CD4-positive, alpha-beta T cell treated with Interferon alpha-2 for 1 hour (primary cell): ENCODE measurements around the gene ARPP21.

Experiments used
- DNase-seq, 2 donors: peaks; one replicate each; pipeline ENCODE4 v3.0.0-alpha.2; 2020 to 2022

Gene ARPP21

DNA sequence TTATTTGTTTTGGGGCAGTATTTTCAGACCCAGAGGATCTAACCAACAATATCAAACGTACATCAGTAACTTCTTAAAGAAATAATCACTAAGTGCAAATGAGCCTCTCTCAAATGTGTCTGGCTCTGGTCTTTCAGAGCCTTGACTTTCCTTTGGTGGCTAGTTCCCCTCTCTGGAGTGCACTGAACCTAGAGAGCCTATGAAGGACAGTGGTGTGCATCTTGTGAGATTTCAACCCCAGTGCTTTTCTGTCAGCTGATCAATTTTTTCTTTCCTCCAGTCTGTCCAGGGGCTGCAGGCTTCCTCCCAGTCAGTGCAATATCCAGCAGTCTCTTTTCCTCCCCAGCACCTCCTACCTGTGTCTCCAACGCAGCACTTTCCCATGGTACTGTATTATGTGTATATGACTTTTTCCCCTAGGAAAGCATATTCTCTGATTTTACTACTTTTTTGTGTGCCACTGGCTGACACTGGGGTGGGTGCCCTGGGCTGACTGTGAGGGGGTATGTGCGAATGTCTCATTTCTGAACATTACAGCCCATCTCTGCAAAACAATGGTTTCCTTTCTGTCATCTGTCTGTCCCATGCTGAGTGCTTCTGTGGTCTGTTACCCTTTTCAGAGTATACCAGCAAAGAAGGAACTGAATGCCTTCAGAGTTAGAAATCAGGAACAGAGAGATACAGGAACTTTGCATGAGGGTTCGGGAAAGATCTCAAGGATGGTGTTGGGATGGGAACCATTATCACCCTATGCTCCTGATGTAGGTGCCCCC is 98.8 kb downstream of the ARPP21 start:
- DNase-seq = no peak

DNA sequence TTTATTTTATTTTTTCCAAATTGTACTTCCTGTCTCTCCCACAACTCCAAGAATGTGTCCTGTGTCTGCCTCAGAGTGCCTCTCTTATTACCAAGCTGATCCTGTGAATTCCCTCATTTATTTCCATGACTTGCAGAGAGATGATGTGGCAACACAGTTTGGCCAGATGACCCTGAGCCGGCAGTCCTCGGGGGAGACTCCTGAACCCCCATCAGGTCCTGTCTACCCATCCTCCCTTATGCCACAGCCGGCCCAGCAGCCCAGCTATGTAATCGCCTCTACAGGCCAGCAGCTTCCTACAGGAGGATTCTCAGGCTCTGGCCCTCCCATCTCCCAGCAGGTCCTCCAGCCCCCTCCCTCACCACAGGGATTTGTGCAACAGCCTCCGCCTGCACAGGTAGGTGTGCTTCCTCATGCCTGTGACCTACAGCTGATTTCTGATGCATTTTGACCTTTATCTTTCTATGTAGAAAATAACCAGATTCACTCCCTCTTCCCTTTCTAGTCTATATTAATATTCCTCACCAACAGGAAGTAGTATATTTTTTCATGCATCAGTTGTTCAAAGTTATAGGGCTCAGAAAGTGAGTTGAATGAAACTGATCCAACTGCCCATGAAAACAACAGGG is 100.0 kb downstream of the ARPP21 start:
- no peak for DNase-seq

DNA sequence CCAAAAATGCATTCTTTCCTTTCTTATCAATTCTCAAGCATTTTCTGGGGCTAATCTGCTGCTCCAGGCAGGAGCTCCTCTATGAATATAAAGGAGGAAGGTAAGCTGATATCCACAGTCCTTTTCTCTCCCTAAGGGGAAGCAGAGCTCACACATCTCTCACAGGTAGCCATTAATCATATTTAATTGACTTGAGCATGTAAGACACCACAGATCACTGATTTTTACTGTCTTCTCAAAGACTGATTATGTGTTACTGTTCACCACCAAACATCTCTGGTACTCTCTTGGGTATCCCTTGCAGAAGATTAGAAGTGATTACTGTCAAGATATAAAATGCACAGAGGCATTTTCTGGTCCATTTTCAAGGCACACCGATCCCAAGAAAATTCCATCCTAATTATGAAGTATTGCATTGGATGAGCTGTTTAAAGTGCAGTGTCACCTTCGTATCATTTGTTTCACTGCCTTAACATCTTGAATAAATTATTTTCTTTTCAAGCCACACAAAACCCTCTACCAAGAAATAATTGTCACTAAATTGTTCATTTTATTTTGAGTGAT is 100.7 kb downstream of the ARPP21 start:
- no peak for DNase-seq

DNA sequence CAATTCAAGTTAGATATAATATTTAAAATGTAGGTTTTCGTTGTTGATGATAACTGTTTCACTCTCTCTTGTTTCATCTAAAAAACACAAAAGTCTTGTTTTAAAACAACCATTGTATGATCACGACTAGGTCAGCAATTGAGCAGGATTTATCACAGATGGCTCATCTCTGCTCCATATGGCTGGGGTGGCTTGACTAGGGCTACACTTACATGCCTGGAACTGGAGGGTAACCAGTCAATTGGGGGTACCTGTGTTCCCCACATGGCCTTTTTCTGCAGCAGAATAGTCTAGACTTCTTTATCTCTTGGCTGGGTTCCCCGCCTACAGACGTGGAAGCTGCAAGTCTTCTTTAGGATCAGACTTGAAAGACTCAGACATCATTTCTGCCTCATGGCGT is 103.9 kb downstream of the ARPP21 start:
- DNase-seq = no peak

DNA sequence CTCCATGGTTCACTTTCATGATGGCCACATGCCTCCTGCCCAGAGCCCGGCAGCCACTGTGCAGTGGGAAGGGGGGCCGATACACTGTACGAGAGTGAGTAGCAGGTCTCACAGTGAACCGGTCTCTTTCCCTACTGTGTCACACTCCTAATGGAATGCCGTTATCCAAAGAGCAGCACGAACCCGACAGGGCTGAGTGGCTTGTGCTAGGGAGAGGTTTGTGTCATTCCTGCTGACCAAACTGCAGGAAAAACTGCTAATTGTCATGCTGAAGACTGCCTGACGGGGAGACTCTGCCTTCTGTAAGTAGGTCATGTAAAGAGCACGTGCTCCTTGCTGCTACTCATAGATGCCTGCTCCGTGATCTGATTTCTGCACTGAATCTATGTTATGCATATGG is 105.1 kb downstream of the ARPP21 start:
- DNase-seq = no peak

DNA sequence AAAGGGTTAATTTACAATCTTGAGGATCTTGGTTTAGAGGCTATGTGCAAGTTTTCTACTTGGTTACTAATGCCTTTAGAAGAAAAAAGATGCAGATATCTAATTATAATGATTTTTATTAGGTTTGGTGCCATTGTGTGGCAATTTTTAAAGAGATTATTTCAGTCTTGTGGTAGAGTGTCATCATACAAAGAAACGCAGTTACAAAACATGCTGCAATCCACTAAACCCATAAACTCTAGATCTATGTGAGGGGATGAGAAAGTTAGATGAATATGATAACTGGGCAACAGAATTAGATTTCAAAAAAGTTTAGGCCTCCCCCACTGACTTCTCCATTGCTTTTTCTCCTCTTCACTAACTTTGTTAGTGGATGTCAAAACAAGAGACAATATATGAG is 106.0 kb downstream of the ARPP21 start:
- DNase-seq = no peak

DNA sequence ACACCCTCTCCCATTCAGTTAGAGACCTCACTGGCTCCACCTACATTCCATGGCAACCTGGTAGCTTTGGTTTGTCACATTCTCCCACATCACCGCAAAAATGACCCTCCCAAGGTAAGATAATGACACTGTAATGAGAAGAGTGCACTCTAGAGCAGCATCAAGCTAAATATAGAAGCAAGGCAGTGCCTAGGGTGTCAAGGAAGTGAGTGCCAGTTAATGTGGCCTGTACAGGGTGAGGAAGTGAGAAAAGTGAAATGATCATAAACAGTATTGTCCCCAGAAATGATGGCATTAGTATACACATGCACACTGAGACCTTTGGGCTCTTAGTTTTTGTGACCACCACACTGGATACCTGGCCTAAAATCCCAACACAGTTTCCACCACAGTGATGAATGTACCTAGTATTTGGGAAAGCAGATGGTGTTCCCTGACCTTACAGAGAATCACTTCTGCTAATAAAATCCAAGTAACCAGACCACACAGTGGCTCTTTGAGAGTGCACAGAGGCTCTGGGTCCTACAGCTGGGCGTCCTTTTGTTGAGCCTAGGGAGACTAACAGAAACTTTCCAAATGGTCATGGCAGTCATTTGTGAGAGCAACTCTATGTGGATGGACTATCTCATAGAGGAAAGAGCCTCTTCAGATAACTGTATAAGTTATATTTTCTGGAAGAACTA is 106.6 kb downstream of the ARPP21 start:
- no peak for DNase-seq

DNA sequence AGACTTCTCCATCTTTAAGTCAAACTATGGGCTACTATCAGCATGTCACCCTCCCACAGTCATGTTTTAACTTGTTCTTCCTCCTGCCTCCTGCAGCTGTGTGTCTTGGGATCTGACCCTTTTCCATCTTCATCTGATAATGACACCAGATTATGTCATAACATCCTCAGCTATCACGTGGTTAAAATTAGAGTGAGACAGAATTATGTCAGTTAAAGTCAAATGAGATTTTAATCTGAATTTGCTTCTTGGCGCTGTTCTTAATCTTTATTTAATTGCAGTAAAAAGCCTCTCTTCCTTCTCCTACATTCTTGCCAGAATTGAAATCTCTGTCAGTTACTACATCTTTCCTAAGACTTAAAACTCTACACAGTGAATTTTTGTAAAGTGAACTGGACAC is 107.2 kb downstream of the ARPP21 start:
- no peak for DNase-seq

DNA sequence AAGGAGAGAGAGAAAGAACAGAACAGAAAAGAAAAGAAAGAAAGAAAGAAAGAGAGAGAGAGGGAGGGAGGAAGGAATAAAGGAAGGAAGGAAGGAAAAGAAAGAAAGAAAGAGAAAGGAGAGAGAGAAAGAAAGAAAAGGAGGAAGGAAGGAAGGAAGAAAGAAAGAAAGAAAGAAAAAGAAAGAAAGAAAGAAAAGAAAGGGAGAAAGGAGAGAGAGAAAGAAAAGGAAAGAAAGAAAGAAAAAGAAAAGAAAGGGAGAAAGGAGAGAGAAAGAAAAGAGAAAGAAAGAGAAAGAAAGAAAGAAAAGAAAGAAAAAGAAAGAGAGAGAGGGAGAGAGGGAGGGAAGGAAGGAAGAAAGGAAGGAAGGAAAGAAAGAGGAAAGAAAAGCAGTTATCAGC is 108.8 kb downstream of the ARPP21 start:
- DNase-seq = no peak

DNA sequence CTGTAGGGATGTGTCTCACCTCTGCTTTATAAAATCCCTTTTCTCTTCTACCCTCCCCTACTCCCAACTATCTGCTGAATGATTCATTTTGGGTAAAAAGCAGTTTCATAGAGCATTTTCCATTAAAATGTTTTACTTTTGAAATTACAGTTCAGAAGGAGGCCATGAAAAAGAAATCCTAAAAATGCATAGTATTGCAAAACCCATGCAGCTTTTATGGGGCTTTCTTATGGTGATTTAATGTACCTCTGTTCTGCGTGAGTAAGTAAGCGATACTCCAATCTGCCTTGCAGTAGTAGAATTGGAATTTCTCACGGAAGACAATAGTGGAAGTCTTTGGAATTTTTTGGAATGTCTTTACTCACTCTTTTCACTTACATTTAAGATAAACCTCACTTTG is 111.9 kb downstream of the ARPP21 start:
- DNase-seq = no peak

DNA sequence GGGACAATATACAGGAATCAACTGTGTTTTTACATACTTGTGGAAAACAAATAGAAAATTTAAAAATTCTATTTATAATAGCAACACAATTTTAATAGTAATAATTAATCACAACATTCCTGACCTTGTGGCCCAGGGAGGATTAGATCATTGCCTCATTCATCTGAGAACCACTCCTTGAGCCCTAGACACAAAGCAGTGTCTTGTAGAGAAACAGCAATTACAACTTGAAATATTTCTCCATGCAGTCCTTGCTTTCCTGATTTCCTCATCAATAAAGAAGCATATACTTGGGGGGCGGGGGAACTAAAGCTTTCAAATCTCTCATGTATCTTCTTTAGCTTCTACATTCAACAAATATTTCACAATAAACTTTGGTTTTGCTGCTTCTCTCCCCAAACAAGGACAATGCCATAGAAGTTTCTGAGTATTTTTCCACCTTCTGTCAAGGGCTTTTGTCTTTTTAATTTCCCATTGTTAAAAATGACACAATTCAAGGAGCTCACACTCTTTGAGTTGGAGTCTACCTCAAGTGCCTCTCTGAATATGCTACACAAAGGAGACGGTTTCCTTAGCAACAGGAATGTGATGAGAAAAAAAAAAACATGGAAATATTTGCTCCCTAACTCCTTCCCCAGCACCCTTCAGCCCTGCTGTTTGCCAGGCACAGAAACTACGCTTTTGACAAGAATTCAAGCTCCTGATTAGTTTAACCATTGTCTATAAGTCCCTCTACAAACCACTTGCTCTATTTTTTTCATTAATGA is 118.8 kb downstream of the ARPP21 start:
- no peak for DNase-seq

DNA sequence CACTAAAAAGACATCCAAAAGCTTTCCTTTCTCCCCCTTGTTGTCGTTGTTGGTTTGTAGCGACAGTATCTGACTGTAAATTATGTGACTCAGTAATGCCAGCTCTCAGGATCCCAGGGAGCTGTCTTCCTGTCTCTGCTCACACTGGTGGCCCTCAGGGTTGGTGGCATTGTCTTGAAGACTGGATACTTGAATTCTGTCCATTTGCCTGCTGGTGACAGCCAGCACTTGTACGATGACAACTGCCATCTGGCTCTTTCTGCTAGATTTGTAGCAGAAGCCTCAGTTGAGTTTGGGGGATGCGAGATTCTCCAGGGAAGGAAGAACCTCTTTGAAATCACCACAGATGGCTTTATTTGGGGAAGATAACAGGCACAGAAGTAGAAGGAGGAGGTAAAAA is 120.8 kb downstream of the ARPP21 start:
- DNase-seq = no peak

DNA sequence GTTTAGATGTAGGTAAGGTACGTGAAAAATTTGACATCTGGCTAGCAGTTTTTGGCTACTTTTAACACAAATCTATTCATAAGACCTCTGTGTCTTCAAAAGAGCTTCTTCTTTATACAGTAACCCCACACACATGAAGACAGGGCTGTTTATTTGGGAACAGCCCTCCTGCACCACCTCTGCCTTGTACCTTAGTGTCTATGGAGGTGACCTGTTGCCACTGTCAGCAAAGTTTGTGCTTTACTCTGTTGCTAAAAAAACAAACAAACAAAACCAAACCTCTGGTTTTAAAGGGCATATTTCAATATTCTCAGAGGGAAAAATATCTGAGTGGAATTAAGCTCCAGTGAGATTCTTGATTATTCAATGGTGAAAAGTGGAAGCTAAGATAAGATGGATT is 122.0 kb downstream of the ARPP21 start:
- DNase-seq = no peak

DNA sequence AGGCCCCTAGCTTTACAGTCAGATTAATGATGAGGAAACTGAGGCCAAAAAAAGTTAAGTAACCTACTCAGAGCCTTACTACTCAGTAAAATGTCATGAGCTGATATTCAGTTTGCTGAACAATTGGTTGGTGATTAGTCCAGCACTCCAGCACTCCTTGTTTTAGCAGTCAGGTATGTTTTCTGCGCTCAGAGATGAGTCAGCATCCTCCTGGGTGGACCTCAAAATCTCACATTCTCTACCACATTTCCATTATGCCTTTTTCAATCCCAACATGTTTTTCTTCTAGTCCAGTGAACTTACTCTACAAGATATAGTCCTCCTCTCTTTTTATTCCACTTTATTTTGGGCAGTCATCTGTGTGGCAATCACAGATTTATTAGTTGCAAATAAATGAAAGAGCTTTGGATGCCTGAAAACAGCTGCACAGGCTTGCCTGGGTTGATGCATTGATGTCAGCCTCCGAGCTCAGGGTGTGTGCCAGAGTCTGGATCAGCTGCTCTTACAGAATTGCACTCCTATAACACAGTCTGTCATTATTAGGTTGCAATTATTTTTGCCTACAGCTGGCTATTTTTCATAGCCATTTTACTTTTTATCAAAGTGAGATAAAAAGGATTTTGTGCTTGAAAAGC is 133.2 kb downstream of the ARPP21 start:
- DNase-seq = no peak

DNA sequence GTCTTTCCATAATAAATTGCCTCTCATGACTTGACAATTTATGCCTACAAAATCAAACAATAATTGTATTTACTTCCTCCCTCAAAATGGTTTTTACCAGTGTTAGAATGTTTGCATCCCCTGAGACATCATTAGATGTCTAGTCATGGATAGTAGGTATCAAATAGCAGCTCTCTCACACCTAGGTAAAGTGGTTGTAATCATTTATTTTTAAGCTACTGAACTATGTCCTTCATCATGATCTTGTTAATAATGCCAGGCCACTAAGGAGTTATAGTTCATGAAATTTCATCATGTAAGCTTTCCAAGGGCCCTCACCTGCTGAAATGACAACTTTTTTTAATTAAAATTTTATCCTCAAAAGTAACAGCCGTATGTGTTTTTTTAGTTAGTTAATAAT is 134.1 kb downstream of the ARPP21 start:
- no peak for DNase-seq

DNA sequence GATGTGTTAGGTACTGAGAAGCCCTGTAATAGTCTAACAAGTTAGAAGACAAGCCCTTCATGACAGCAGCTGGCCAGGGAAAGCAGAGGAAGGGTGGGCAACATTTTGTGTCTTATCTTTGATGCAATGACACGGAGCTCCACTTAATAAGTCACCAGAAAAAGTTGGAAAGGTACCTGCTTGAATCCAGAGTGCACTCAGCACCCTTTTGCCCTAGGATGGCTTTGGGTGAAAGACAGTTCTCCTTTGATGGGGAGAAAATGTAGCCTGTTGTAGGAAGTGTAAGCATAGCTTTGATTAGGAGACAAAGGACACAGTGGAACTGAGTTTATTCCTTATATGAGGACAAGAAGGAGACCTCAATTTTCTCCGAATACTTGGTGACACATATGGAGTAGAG is 137.0 kb downstream of the ARPP21 start:
- no peak for DNase-seq

DNA sequence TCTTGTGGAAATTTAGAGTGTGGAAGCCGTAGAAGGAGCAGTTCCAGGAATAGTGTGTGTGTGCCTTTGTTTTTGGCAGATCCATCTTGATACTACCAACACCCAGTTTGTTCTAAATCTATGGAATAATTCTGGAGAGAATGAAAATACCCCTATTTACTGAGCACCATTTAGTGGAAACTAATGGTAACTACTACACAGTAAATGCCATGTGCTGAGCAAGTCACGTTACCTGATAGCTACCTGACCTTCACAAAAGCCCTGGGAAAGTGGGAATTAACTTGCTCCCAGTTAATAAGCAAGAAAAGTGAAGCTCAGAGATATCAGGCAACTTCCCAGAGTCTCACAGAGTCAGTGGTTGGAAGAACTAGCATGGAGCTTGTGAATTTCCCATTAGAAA is 137.7 kb downstream of the ARPP21 start:
- DNase-seq = no peak

DNA sequence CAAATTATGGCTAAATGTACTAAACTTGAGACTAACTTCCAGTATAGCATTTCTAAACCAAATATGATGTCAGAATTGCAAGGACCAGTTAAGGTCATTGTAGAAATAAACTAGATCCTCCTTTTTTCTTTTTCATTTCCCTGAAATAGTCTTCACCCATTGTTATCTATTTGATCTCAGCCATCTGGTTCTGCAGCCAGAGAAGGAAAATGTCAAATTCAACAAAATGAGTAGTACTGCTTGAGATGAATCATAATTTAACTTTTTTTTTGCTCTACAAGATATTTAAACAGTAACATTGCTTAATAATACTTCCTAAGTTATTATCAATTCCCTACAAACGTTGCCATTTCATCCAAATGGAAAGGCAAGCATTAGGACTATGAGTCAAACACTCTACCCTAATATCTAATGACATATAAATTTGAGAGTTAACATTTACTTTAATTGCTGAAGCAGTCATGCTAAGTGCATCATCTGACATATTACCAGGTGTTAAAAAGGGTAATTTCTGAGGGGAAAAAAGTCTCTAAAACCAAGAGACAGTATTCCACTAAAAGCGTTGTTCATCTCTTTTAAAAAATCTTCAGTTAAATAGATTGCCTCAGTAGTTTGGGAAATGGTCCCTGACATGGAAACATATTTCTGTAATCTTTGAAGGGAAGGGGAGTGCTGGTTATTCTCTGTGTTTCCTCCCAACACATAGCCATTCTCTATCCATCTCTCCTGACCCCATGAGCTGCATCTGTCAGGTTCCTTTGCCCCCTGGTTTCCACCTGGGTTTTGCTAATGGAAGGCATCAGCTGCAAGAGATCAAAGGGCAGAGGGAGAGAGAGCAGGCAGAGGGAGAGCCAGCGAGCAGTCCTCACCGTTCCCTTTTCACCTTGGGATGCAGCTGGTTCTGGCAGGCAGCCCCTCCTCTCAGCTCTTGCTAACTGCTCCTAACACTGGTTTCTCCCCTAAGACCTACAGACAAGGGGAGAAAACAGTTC is 138.5 kb downstream of the ARPP21 start:
- DNase-seq = no peak

DNA sequence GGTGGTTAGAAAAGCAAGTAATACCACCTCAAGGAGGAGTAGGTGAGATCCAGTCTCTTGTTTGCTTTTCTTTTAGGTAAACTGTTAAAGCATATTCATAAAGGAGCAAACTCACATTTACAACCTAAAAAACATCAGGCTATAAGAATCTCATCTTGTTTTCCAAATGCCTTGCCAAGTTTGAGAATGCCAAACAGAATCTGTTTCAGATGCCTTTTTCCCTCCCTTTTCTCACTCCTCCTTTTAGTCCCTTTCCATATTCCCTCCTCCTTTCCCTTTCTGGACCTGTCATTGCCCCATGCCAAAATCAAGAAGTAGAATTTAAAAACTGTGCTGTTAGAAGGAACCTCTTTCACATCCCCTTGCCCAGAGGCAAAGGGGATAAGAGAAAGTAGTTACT is 140.3 kb downstream of the ARPP21 start:
- no peak for DNase-seq

DNA sequence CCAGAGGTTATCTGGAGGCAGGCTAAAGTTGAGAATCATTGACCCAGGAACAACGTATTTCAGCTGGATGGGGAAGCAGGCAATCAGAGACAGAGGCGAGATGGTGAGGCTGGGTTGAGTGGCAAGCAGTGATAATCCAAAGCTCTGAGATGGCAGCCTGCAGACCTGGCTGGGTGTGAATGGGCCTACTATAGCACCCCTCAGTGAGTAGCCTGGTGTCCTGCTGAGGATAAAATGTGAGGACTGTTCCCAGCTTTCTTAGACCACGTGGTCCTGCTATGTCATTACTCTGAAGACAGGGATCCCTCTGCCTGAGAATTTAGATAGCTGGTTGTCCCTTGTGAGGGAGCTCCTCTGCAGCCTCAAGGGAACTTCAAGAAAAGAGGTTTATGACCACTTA is 141.5 kb downstream of the ARPP21 start:
- DNase-seq = no peak

DNA sequence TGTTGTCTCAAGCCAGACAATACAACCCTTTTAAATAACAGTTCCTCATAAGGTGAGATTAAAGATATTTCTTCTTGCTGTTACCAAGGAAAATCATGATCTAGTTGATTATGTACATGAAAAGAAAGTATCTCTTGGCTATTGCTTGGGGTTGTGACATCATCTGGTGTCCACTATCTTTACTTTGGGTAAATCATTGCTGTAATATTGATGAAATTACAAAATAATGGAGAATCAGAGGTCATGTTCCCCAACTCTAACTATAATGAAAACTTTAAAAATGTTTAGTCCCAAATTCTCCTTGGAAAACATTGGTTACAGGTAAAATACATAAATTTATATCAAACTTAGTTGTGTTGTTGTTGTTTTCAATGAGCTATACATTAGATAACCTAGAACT is 142.2 kb downstream of the ARPP21 start:
- DNase-seq = no peak
